Breast epithelium (tissue), 4 donors: ENCODE data around the gene PHACTR2. TPM values are rescaled to one million over a fixed set of nuclear protein-coding genes. Genes with fewer than 3 reads are reported as not detected.
"Not testable (repeated sequence)": the region's sequence is repeated elsewhere in the genome, so short reads cannot be mapped to it uniquely, and the experiment has no call there.

Source experiments
- DNase-seq, 2 donors: peaks; one replicate each; pipeline ENCODE4 v3.0.0-alpha.2; 2019; ENCODE audit warnings: low spot score in 2 of 2
- H3K27ac ChIP-seq, 2 donors: fragments of 200-600 bp; sonication (generic) in 1 of 2; one replicate each; pipeline ENCODE4 v1.5.1; 2016 to 2019; ENCODE audit warnings: mild to moderate bottlenecking in 1 of 2
- H3K27me3 ChIP-seq, 2 donors: fragments of 200-600 bp; sonication (generic) in 1 of 2; one replicate each; pipeline versions ENCODE4 v1.5.1 to v1.6.0; 2017 to 2019; ENCODE audit warnings: control low read depth in 1 of 2, mild to moderate bottlenecking in 1 of 2
- H3K36me3 ChIP-seq: fragments of 200-600 bp; one replicate; pipeline ENCODE4 v1.5.1; 2019
- H3K4me1 ChIP-seq, 2 donors: fragments of 200-600 bp; sonication (generic); one replicate each; pipeline ENCODE4 v1.5.1; 2016 to 2019; ENCODE audit warnings: control low read depth in 1 of 2
- H3K4me3 ChIP-seq, 3 donors: fragments of 200-600 bp; sonication (generic); 1 replicate in 2 of 3; 2 replicates in 1 of 3; pipeline ENCODE4 v1.5.1; 2016 to 2019; ENCODE audit warnings: mild to moderate bottlenecking in 3 of 3, moderate library complexity in 2 of 3
- H3K9me3 ChIP-seq, 2 donors: fragments of 200-600 bp; sonication (generic) in 1 of 2; one replicate each; pipeline ENCODE4 v1.5.1; 2016 to 2019; ENCODE audit warnings: control low read depth in 1 of 2
- CTCF ChIP-seq, 3 donors: fragments of 450-650 bp; IDR thresholded peaks; one replicate each; pipeline ENCODE4 v1.5.1; 2016 to 2017; ENCODE audit warnings: antibody characterized with exemption in 3 of 3, mild to moderate bottlenecking in 3 of 3, moderate library complexity in 3 of 3
- POLR2A ChIP-seq: fragments of 450-650 bp; IDR thresholded peaks from one replicate; pipeline ENCODE4 v1.6.1; 2016; ENCODE audit warnings: antibody characterized with exemption, mild to moderate bottlenecking, moderate library complexity
- POLR2AphosphoS5 ChIP-seq, 3 donors: sonication (generic); formaldehyde crosslinking; IDR thresholded peaks; one replicate each; pipeline ENCODE4 v1.6.1; 2017; ENCODE audit warnings: antibody characterized with exemption in 3 of 3
- intact Hi-C: fragments of 100-400 bp; cut with DNase I; formaldehyde crosslinking; loops from one replicate; pipeline ENCODE4 v1.15.1; 2023; ENCODE audit warnings: low total_unique reads
- total RNA-seq, 3 donors: library from RNA; depleted of rRNA; stranded (reverse); fragments of >200 nt; gene quantifications; one replicate each; pipeline ENCODE4 v1.1.0, GENCODE V29; 2016

PHACTR2 gene
- total RNA-seq, 3 donors from 2014 or later = 27.5 to 53.3 (median 52.4) TPM

GRCh38 chr6:143637691-143638090 is 40.1 kb upstream of the PHACTR2 start:
- Histone ChIP-seq H3K27me3 (no peaks in the 10 kb centered on the region), H3K9me3 (no peaks in the 10 kb centered on the region), H3K27ac (no peak overlapping the region), H3K4me1 (no peaks in the 10 kb centered on the region), H3K4me3 (no peak overlapping the region), H3K36me3 (no peaks in the 10 kb centered on the region)
- DNase-seq = no peak
- no peak for TF ChIP-seq POLR2AphosphoS5 (IDR thresholded peaks at IDR 0.05)
- TF ChIP-seq CTCF (IDR thresholded peaks at IDR 0.05) = no peak
- no peak for TF ChIP-seq POLR2A
- intact Hi-C loops = loop anchor here (2.0 to 5.0 kb wide), 2 partner anchors 39 to 935 kb away; no protein-coding TSS in a partner anchor

GRCh38 chr6:143642403-143642802 is 35.4 kb upstream of the PHACTR2 start:
- Histone ChIP-seq H3K36me3 (no peaks in the 10 kb centered on the region), H3K27ac (no peak overlapping the region), H3K27me3 (no peaks in the 10 kb centered on the region), H3K9me3 (no peaks in the 10 kb centered on the region), H3K4me1 (no peaks in the 10 kb centered on the region), H3K4me3 (no peak overlapping the region)
- DNase-seq = no peak
- intact Hi-C loops = no loop called here
- TF ChIP-seq POLR2AphosphoS5 (IDR thresholded peaks at IDR 0.05) (no peak), CTCF (IDR thresholded peaks at IDR 0.05) (no peak), POLR2A (no peak)

GRCh38 chr6:143647191-143647590 is 30.6 kb upstream of the PHACTR2 start:
- Histone ChIP-seq H3K27me3 (no peaks in the 10 kb centered on the region), H3K4me3 (no peak overlapping the region), H3K4me1 (no peaks in the 10 kb centered on the region), H3K9me3 (no peaks in the 10 kb centered on the region), H3K27ac (no peak overlapping the region), H3K36me3 (no peaks in the 10 kb centered on the region)
- no peak for DNase-seq
- intact Hi-C loops = no loop called here
- TF ChIP-seq CTCF (IDR thresholded peaks at IDR 0.05) = no peak
- no peak for TF ChIP-seq POLR2A
- no peak for TF ChIP-seq POLR2AphosphoS5 (IDR thresholded peaks at IDR 0.05)

- no peak for DNase-seq
- no peaks in the 10 kb centered on the region for H3K4me1 ChIP-seq
- intact Hi-C loops = no loop called here
- no peak overlapping the region for H3K27ac ChIP-seq
- no peak overlapping the region for H3K4me3 ChIP-seq
- TF ChIP-seq CTCF (IDR thresholded peaks at IDR 0.05) = no peak
- no peaks in the 10 kb centered on the region for H3K36me3 ChIP-seq
- no peaks in the 10 kb centered on the region for H3K27me3 ChIP-seq
- H3K9me3 ChIP-seq = no peaks in the 10 kb centered on the region
Measured at GRCh38 chr6:143647732-143648131, 30.0 kb upstream of the PHACTR2 start.

GRCh38 chr6:143649319-143649718 is 28.4 kb upstream of the PHACTR2 start:
- H3K4me1 ChIP-seq, H3K9me3 ChIP-seq, H3K27me3 ChIP-seq, H3K4me3 ChIP-seq, H3K36me3 ChIP-seq, DNase-seq, H3K27ac ChIP-seq, intact Hi-C loops: not testable (repeated sequence)

GRCh38 chr6:143651328-143651727 is 26.4 kb upstream of the PHACTR2 start:
- H3K4me3 ChIP-seq, H3K4me1 ChIP-seq, DNase-seq, intact Hi-C loops, H3K36me3 ChIP-seq, H3K27ac ChIP-seq, H3K27me3 ChIP-seq, H3K9me3 ChIP-seq: not testable (repeated sequence)
